IMR-90 (cell line): Measurements from ENCODE around the gene TP53BP2. TPM values are rescaled to one million over a fixed set of nuclear protein-coding genes. Genes with fewer than 3 reads are reported as not detected.

Source experiments
- ATAC-seq: fragments of 200-7000 bp; cut with Tn5 transposase; 2 replicates; pipeline ENCODE4 v1.9.1; 2020; ENCODE audit warnings: low read depth, mild to moderate bottlenecking, moderate library complexity
- BruUV-seq: library from RNA; stranded (reverse); fragments of 400-500 nt; replicated peaks from 2 replicates; lab custom pipeline; 2021; lab: Mats Ljungman, UMichigan
- CTCF ChIA-PET: fragments of 300-600 bp; formaldehyde crosslinking; extraction: SDS; loops from one replicate; lab custom pipeline; 2021; ENCODE audit warnings: antibody characterized with exemption; lab: Yijun Ruan, JAX
- POLR2A ChIA-PET: fragments of 300-600 bp; sonication (Branson Sonifier 250); formaldehyde crosslinking; loops from one replicate; lab custom pipeline; 2022; ENCODE audit warnings: antibody characterized with exemption; ENCODE audit not compliant: unreplicated experiment; lab: Charles Lee
- DNase-seq: peaks from one replicate; pipeline ENCODE4 v3.0.0; 2013
- H2AFZ ChIP-seq: replicated peaks from 2 replicates; pipeline ENCODE3; 2013; ENCODE audit warnings: low read length, mild to moderate bottlenecking; ENCODE audit not compliant: poor library complexity
- H2AK5ac ChIP-seq: 2 replicates; pipeline ENCODE4 v1.6.1; 2013; ENCODE audit warnings: low read depth, low read length, inconsistent platforms
- H2AK9ac ChIP-seq: replicated peaks from 2 replicates; pipeline ENCODE3; 2013; ENCODE audit warnings: mild to moderate bottlenecking, low read depth, low read length, moderate library complexity; ENCODE audit not compliant: poor library complexity
- H2BK120ac ChIP-seq: 2 replicates; pipeline ENCODE4 v1.6.1; 2013; ENCODE audit warnings: low read depth, low read length, inconsistent platforms
- H2BK15ac ChIP-seq: 3 replicates; pipeline ENCODE4 v1.6.1; 2013; ENCODE audit warnings: low read depth, low read length, inconsistent platforms
- H2BK20ac ChIP-seq: 2 replicates; pipeline ENCODE4 v1.6.1; 2013; ENCODE audit warnings: low read depth, mild to moderate bottlenecking, inconsistent platforms, low read length, moderate library complexity
- H2BK5ac ChIP-seq: 2 replicates; pipeline ENCODE4 v1.6.1; 2013; ENCODE audit warnings: mild to moderate bottlenecking, low read depth, low read length, inconsistent platforms; ENCODE audit not compliant: poor library complexity, severe bottlenecking
- H3K14ac ChIP-seq: replicated peaks from 2 replicates; pipeline ENCODE4 v1.6.1; 2013; ENCODE audit warnings: low read depth, low read length, inconsistent platforms
- H3K18ac ChIP-seq: 2 replicates; pipeline ENCODE4 v1.6.1; 2013; ENCODE audit warnings: low read depth, low read length, control low read depth
- H3K23ac ChIP-seq: 2 replicates; pipeline ENCODE4 v1.6.1; 2013; ENCODE audit warnings: low read depth, low read length, inconsistent platforms
- H3K27ac ChIP-seq: 2 replicates; pipeline ENCODE4 v1.5.1; 2013; ENCODE audit warnings: mild to moderate bottlenecking, control low read depth, low read length; ENCODE audit not compliant: insufficient read depth
- H3K27me3 ChIP-seq: 2 replicates; pipeline ENCODE4 v1.6.1; 2013; ENCODE audit warnings: low read length; ENCODE audit not compliant: control insufficient read depth, insufficient read depth
- H3K36me3 ChIP-seq: 2 replicates; pipeline ENCODE4 v1.6.1; 2013; ENCODE audit warnings: low read length, mixed read lengths; ENCODE audit not compliant: control insufficient read depth, insufficient read depth
- H3K4ac ChIP-seq: 2 replicates; pipeline ENCODE4 v1.6.1; 2013; ENCODE audit warnings: low read depth, low read length, inconsistent platforms
- H3K4me1 ChIP-seq: 2 replicates; pipeline ENCODE4 v1.6.1; 2013; ENCODE audit warnings: low read length, mixed read lengths; ENCODE audit not compliant: control insufficient read depth, insufficient read depth
- H3K4me2 ChIP-seq: 2 replicates; pipeline ENCODE4 v1.6.1; 2013; ENCODE audit warnings: low read depth, mild to moderate bottlenecking, control low read depth, low read length, moderate library complexity
- H3K4me3 ChIP-seq: 2 replicates; pipeline ENCODE4 v1.5.1; 2013; ENCODE audit warnings: low read depth, mild to moderate bottlenecking, control low read depth, low read length, moderate library complexity; ENCODE audit not compliant: insufficient read depth
- H3K56ac ChIP-seq: 2 replicates; pipeline ENCODE4 v1.6.1; 2013; ENCODE audit warnings: low read length, inconsistent platforms; ENCODE audit not compliant: insufficient read depth; ENCODE audit errors: extremely low read depth
- H3K79me1 ChIP-seq, 2 experiments: 2 replicates each; pipeline ENCODE4 v1.6.1; 2013; ENCODE audit warnings: low read length in 2 of 2, inconsistent platforms in 1 of 2, low read depth in 1 of 2
- H3K9ac ChIP-seq: 2 replicates; pipeline ENCODE4 v1.6.1; 2013; ENCODE audit warnings: low read depth, low read length, control low read depth
- H3K9me1 ChIP-seq: 2 replicates; pipeline ENCODE4 v1.6.1; 2013; ENCODE audit warnings: low read length, inconsistent platforms; ENCODE audit not compliant: insufficient read depth
- H3K9me3 ChIP-seq: 2 replicates; pipeline ENCODE4 v1.6.1; 2013; ENCODE audit warnings: low read length; ENCODE audit not compliant: control insufficient read depth, insufficient read depth
- H4K20me1 ChIP-seq: 2 replicates; pipeline ENCODE4 v1.6.1; 2013; ENCODE audit warnings: low read length, inconsistent platforms; ENCODE audit not compliant: insufficient read depth
- H4K5ac ChIP-seq: 2 replicates; pipeline ENCODE4 v1.6.1; 2013; ENCODE audit warnings: mild to moderate bottlenecking, low read depth, low read length, control low read depth
- H4K8ac ChIP-seq, 2 experiments: 2 replicates each; pipeline ENCODE4 v1.6.1; 2013; ENCODE audit warnings: low read depth in 2 of 2, low read length in 2 of 2, control low read depth in 1 of 2, inconsistent platforms in 1 of 2
- H4K91ac ChIP-seq: 2 replicates; pipeline ENCODE4 v1.6.1; 2013; ENCODE audit warnings: low read depth, low read length, inconsistent platforms; ENCODE audit not compliant: insufficient read depth
- CEBPB ChIP-seq: IDR thresholded peaks from 2 replicates; pipeline ENCODE4 v1.6.1; 2012; ENCODE audit warnings: low read depth, low read length, improper control_type of control experiment
- CHD1 ChIP-seq: IDR thresholded peaks from 2 replicates; pipeline ENCODE4 v1.6.1; 2012; ENCODE audit warnings: low read depth, low read length, improper control_type of control experiment
- CTCF ChIP-seq: conservative IDR thresholded peaks from 2 replicates; pipeline ENCODE4 v1.5.1; 2012; ENCODE audit warnings: mild to moderate bottlenecking, low read depth, low read length, improper control_type of control experiment
- ELK1 ChIP-seq: fragments of 150-350 bp; IDR thresholded peaks from 2 replicates; pipeline ENCODE4 v1.6.1; 2016; ENCODE audit warnings: low read depth, mild to moderate bottlenecking, low read length, moderate library complexity, borderline replicate concordance
- FOS ChIP-seq: fragments of 150-350 bp; IDR thresholded peaks from 2 replicates; pipeline ENCODE4 v1.6.1; 2016; ENCODE audit warnings: low read depth, low read length
- MAFK ChIP-seq: IDR thresholded peaks from 2 replicates; pipeline ENCODE4 v1.6.1; 2012; ENCODE audit warnings: low read depth, low read length, improper control_type of control experiment
- MAZ ChIP-seq: IDR thresholded peaks from 2 replicates; pipeline ENCODE4 v1.6.1; 2012; ENCODE audit warnings: low read depth, mild to moderate bottlenecking, low read length, improper control_type of control experiment, moderate library complexity, borderline replicate concordance
- MXI1 ChIP-seq: IDR thresholded peaks from 2 replicates; pipeline ENCODE4 v1.6.1; 2012; ENCODE audit warnings: low read depth, mild to moderate bottlenecking, low read length, moderate library complexity, borderline replicate concordance
- NFE2L2 ChIP-seq: fragments of 150-350 bp; IDR thresholded peaks from 2 replicates; pipeline ENCODE4 v1.6.1; 2016; ENCODE audit warnings: low read depth, mild to moderate bottlenecking, low read length
- POLR2A ChIP-seq: IDR thresholded peaks from 2 replicates; pipeline ENCODE4 v1.6.1; 2012; ENCODE audit warnings: mild to moderate bottlenecking, low read depth, low read length
- RAD21 ChIP-seq: IDR thresholded peaks from 2 replicates; pipeline ENCODE4 v1.6.1; 2012; ENCODE audit warnings: low read length, improper control_type of control experiment
- RCOR1 ChIP-seq: IDR thresholded peaks from 2 replicates; pipeline ENCODE4 v1.6.1; 2012; ENCODE audit warnings: mild to moderate bottlenecking, low read length, improper control_type of control experiment; ENCODE audit not compliant: insufficient replicate concordance
- RFX5 ChIP-seq: IDR thresholded peaks from 2 replicates; pipeline ENCODE4 v1.8.0; 2012; ENCODE audit warnings: low read depth, mild to moderate bottlenecking, low read length, moderate library complexity
- SMC3 ChIP-seq: fragments of 150-350 bp; IDR thresholded peaks from 2 replicates; pipeline ENCODE4 v1.6.1; 2016; ENCODE audit warnings: low read depth, mild to moderate bottlenecking, antibody characterized with exemption, low read length, moderate library complexity
- WGBS, 2 experiments: methylation state at CpG; one replicate each; pipeline versions ENCODE4 v1.1.5 to v1.1.7; 2013; ENCODE audit warnings: missing lambda C conversion rate in 2 of 2; ENCODE audit not compliant: insufficient read length in 1 of 2; ENCODE audit errors: extremely low coverage in 2 of 2; 5-methylcytosine and 5-hydroxymethylcytosine counted together
- dilution Hi-C: fragments of 300-500 bp; cut with HindIII; formaldehyde crosslinking; loops from one replicate; pipeline ENCODE4 v1.14.3; 2018; ENCODE audit warnings: low sequenced_read_pairs; ENCODE audit not compliant: unreplicated experiment
- in situ Hi-C: fragments of 300-500 bp; cut with MboI; formaldehyde crosslinking; loops from 3 replicates; pipeline ENCODE4 v1.14.3; 2019; ENCODE audit warnings: low sequenced_read_pairs, inconsistent platforms, mixed read lengths
- intact Hi-C: fragments of 100-400 bp; cut with micrococcal nuclease; formaldehyde crosslinking; loops from 2 replicates; pipeline ENCODE4 v1.10.0; 2022
- polyA plus RNA-seq, 3 experiments: library from polyadenylated mRNA; depleted of rRNA; stranded (reverse); fragments of >200 nt; gene quantifications; 2 replicates each; pipeline ENCODE4 v1.2.3, GENCODE V29; 2012; ENCODE audit warnings: low replicate concordance in 1 of 3
- total RNA-seq: library from RNA; depleted of rRNA; stranded (reverse); fragments of >200 nt; gene quantifications from 2 replicates; pipeline ENCODE4 v1.2.3, GENCODE V29; 2012

TP53BP2 gene
- total and polyA plus RNA-seq, 2 of the 4 experiments (the other 2 are of a cell fraction), result 19.9 to 35.0 TPM

DNA sequence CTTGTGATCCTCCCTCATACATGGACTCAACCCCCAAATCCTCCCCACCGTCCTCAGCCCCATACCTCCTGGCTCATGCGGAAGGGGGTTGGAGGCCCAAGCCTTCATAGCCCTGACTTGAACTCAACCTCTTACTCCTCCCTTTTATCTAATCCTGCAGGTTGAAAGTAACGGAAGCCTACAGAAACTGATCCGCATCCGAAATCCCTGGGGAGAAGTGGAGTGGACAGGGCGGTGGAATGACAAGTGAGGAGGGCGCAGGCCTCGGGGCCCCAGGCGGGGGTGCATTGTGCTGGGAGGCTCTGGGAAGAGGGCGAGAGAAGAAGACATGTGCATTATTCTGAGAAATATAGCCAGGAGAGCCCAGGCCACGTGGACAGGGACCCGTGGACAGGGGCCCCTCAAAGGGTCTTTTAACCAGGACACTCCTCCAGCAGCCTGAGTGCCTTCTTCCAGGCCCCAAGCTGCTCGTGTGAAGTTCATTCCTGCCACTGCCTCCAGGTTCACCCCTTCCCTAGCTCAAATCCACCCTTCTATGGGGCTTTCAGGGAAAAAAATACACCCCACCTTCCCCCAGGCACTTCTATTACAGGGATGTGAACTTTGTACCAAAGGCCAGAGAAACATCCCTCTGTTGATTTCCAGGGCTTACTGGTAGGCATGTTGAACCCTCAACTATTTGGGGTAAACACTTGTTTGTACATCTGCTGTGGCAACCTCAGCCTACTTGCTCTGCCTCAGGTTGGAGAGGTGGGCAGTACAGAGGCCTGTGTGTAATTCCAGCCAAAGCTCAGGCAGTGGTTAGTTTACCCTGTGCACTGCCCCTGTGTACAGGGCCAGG is 94.8 kb downstream of the TP53BP2 start:
- no peak overlapping the region for H2AFZ ChIP-seq
- H2BK120ac ChIP-seq, result no peak overlapping the region
- ChIA-PET POLR2A (no interaction called here), CTCF (interaction anchor here (2.0 to 4.4 kb wide), 2 partner anchors 10 to 39 kb away, joined by 4 to 21 read pairs; partner anchors contain the start of gene CAPN2)
- H3K27me3 ChIP-seq, result no peaks in the 10 kb centered on the region
- intact Hi-C loops (no loop called here), in situ Hi-C loops (no loop called here), dilution Hi-C loops (no loop called here)
- H3K56ac ChIP-seq, result no peak overlapping the region
- H4K91ac ChIP-seq, result no peak overlapping the region
- peaks cover 9% of the 10 kb centered on the region for H3K9me1 ChIP-seq
- no peak overlapping the region for H3K27ac ChIP-seq
- peaks cover 23% of the 10 kb centered on the region for H4K20me1 ChIP-seq
- WGBS, 2 experiments, result 80% methylated on average over 6 of the region's 13 CpGs; no CpG with 5 or more reads in 1 of the 2 experiments
- H3K9ac ChIP-seq, result no peak overlapping the region
- no peak overlapping the region for H3K23ac ChIP-seq
- BruUV-seq, result no TSS peak
- H3K4ac ChIP-seq, result no peak overlapping the region; the same call in 1 of the 2 replicates
- H3K14ac ChIP-seq, result no peak overlapping the region
- no peak overlapping the region for H3K4me3 ChIP-seq
- ATAC-seq (no peak), DNase-seq (no peak)
- H2AK9ac ChIP-seq, result no peak overlapping the region
- H3K18ac ChIP-seq, result no peak overlapping the region
- peaks cover 18% of the 10 kb centered on the region for H3K4me1 ChIP-seq
- H2BK15ac ChIP-seq, result no peak overlapping the region
- H2BK5ac ChIP-seq, result no peak overlapping the region
- H2AK5ac ChIP-seq, result peak overlapping the region; percentile 57; the same call in 1 of the 2 replicates
- H4K8ac ChIP-seq, result no peak overlapping the region; a peak in 1 of 4 replicates
- no peak overlapping the region for H4K5ac ChIP-seq
- peaks cover 45 to 87% of the 10 kb centered on the region in 2 experiments for H3K79me1 ChIP-seq
- H3K9me3 ChIP-seq, result no peaks in the 10 kb centered on the region
- peaks cover 79% of the 10 kb centered on the region for H3K36me3 ChIP-seq
- H3K4me2 ChIP-seq, result no peak overlapping the region
- no peak overlapping the region for H2BK20ac ChIP-seq
- no peak for TF ChIP-seq RCOR1
- no peak for TF ChIP-seq SMC3
- TF ChIP-seq NFE2L2, result no peak
- no peak for TF ChIP-seq MAZ
- no peak for TF ChIP-seq MAFK
- no peak for TF ChIP-seq MXI1
- no peak for TF ChIP-seq CEBPB
- no peak for TF ChIP-seq ELK1
- TF ChIP-seq CTCF, result no peak
- TF ChIP-seq RAD21, result no peak
- TF ChIP-seq CHD1, result no peak
- no peak for TF ChIP-seq RFX5
- TF ChIP-seq FOS, result no peak
- TF ChIP-seq POLR2A, result no peak
